K562 (cell line): ENCODE data around the gene PBXIP1. TPM values are rescaled to one million over a fixed set of nuclear protein-coding genes. Genes with fewer than 3 reads are reported as not detected.

Experiments
- ARHGAP35 ChIP-seq: fragments of 450-650 bp; IDR thresholded peaks from 2 replicates; pipeline ENCODE4 v1.6.1; 2018; ENCODE audit not compliant: partially characterized antibody
- ARID2 ChIP-seq: fragments of 450-650 bp; IDR thresholded peaks from 2 replicates; pipeline ENCODE4 v1.6.1; 2017; ENCODE audit warnings: antibody characterized with exemption, mild to moderate bottlenecking
- CHD1 ChIP-seq: fragments of 200-600 bp; sonication (generic); IDR thresholded peaks from one replicate; pipeline ENCODE4 v1.6.1; 2012; ENCODE audit warnings: mild to moderate bottlenecking, moderate library complexity, low read length, inconsistent platforms
- CREB3L1 ChIP-seq: fragments of 450-650 bp; IDR thresholded peaks from 2 replicates; pipeline ENCODE4 v1.6.1; 2014; ENCODE audit warnings: low read depth, mild to moderate bottlenecking, moderate library complexity, borderline replicate concordance
- FOXK1 ChIP-seq: sonication (generic); formaldehyde crosslinking; IDR thresholded peaks from 2 replicates; pipeline ENCODE4 v1.8.0; 2022; ENCODE audit warnings: missing genetic modification reagents, mild to moderate bottlenecking, borderline replicate concordance
- LCOR ChIP-seq: sonication (generic); formaldehyde crosslinking; IDR thresholded peaks from 2 replicates; pipeline ENCODE4 v1.8.0; 2022; ENCODE audit warnings: mild to moderate bottlenecking, missing genetic modification reagents
- MTF1 ChIP-seq: fragments of 250-450 bp; sonication (Bioruptor Pico); IDR thresholded peaks from 2 replicates; pipeline ENCODE4 v1.9.0; 2021; ENCODE audit warnings: moderate library complexity, mild to moderate bottlenecking, inconsistent platforms, borderline replicate concordance
- NRF1 ChIP-seq, 2 experiments: fragments of 450-650 bp; IDR thresholded peaks in 1 of 2; conservative IDR thresholded peaks in 1 of 2; 2 replicates each; pipeline ENCODE4 v1.6.1; 2014; ENCODE audit warnings: mild to moderate bottlenecking in 2 of 2
- POLR2A ChIP-seq: fragments of 450-650 bp; conservative IDR thresholded peaks from 2 replicates; pipeline ENCODE4 v1.6.1; 2016
- REST ChIP-seq, 2 experiments: fragments of 450-650 bp; formaldehyde crosslinking in 1 of 2; IDR thresholded peaks; 2 replicates each; pipeline versions ENCODE4 v1.4.0 to v1.6.1; 2014 to 2020; ENCODE audit warnings: mild to moderate bottlenecking in 2 of 2, borderline replicate concordance in 1 of 2, low read depth in 1 of 2
- SMAD3 ChIP-seq: fragments of 450-650 bp; formaldehyde crosslinking; conservative IDR thresholded peaks from 2 replicates; pipeline ENCODE4 v1.4.0; 2020; ENCODE audit warnings: mild to moderate bottlenecking
- SREBF1 ChIP-seq: fragments of 150-350 bp; IDR thresholded peaks from 2 replicates; pipeline ENCODE4 v1.6.1; 2014; ENCODE audit warnings: antibody characterized with exemption, low read depth, low read length, borderline replicate concordance
- TAF1 ChIP-seq: IDR thresholded peaks from 2 replicates; pipeline ENCODE4 v1.6.1; 2011; ENCODE audit warnings: mild to moderate bottlenecking, low read length, moderate library complexity; ENCODE audit not compliant: insufficient read depth, control insufficient read depth, severe bottlenecking; ENCODE audit errors: extremely low read depth
- TAF7 ChIP-seq: fragments of 450-650 bp; IDR thresholded peaks from 2 replicates; pipeline ENCODE4 v1.6.1; 2016; ENCODE audit warnings: missing genetic modification characterization, missing compliant biosample characterization
- YY1 ChIP-seq, 3 experiments: IDR thresholded peaks; 2 replicates each; pipeline ENCODE4 v1.6.1; 2011; ENCODE audit warnings: low read length in 2 of 3, mild to moderate bottlenecking in 2 of 3, moderate library complexity in 2 of 3, borderline replicate concordance in 1 of 3, control low read depth in 1 of 3, low read depth in 1 of 3; ENCODE audit not compliant: insufficient read depth in 3 of 3, insufficient replicate concordance in 2 of 3, control insufficient read depth in 1 of 3, insufficient read length in 1 of 3; ENCODE audit errors: extremely low read depth in 1 of 3
- ZBTB34 ChIP-seq: fragments of 250-450 bp; sonication (Bioruptor Pico); IDR thresholded peaks from 2 replicates; pipeline ENCODE4 v1.8.0; 2021; ENCODE audit warnings: mild to moderate bottlenecking, moderate library complexity
- polyA plus RNA-seq, 8 experiments: library from polyadenylated mRNA; depleted of rRNA in 4 of 8; stranded (reverse) in 5 of 8; unstranded in 3 of 8; fragments of >200 nt; fragmentation: Nextera tagmentation in 2 of 8; fragmentation: Illumina TruSeq in 1 of 8; extraction: Ambion mirVana in 2 of 8; extraction: Trizol in 1 of 8; gene quantifications; 2 replicates each; pipeline versions ENCODE4 v1.2.1 to v1.2.3, GENCODE V29; 2011 to 2014; ENCODE audit warnings: inconsistent platforms in 1 of 8, missing spikeins in 1 of 8
- total RNA-seq, 7 experiments: library from RNA; depleted of rRNA in 6 of 7; stranded (reverse); fragments of >200 nt in 6 of 7; fragmentation: Illumina TruSeq in 2 of 7; extraction: Trizol in 2 of 7; gene quantifications; 2 replicates each; pipeline versions ENCODE4 v1.2.1 to v1.2.3, GENCODE V29; 2011 to 2021; ENCODE audit warnings: low replicate concordance in 1 of 7

PBXIP1 gene
- total and polyA plus RNA-seq, 9 of the 15 experiments (the other 6 are each of a cell fraction or from before 2014, with no cell fraction given) = 0.13 to 8.3 (median 5.8) TPM

- TF ChIP-seq ZBTB34 (no peak), FOXK1 (CRISPR knock-in tag) (peak; percentile 56; the same call in 1 of the 2 replicates), MTF1 (CRISPR knock-in tag) (no peak), YY1 (IDR thresholded peaks at IDR 0.05; ENCODE audit: borderline replicate concordance in 1 of 3, control insufficient read depth in 1 of 3, extremely low read depth in 1 of 3, insufficient read depth in 3 of 3, insufficient read length in 1 of 3, insufficient replicate concordance in 2 of 3, low read depth in 1 of 3, low read length in 2 of 3) (peak in 1 of 3 experiments; percentile 38), POLR2A (peak; percentile 80), SREBF1 (peak; percentile 78; the same call in 1 of the 2 replicates), ARHGAP35 (no peak), LCOR (CRISPR knock-in tag) (peak; percentile 83), SMAD3 (CRISPR knock-in tag) (0 out of 2 replicates have a peak, but pooled peaks have one; percentile 23), ARID2 (no peak), NRF1 (conservative IDR thresholded peaks at IDR 0.05 in 1 of 2, IDR thresholded peaks at IDR 0.05 in 1 of 2) (peak; percentile 100), CHD1 (peak; percentile 79), TAF7 (tag) (peak; percentile 65), REST (IDR thresholded peaks at IDR 0.05; ENCODE audit: borderline replicate concordance) (no peak), REST (CRISPR knock-in tag; IDR thresholded peaks at IDR 0.05; ENCODE audit: low read depth) (0 out of 2 replicates have a peak, but pooled peaks have one; percentile 58), TAF1 (peak; percentile 72), CREB3L1 (peak; percentile 34; the same call in 1 of the 2 replicates)
These were observed 19.0 kb upstream of the PBXIP1 start (continued) for GRCh38 chr1:154974808-154975408.
